Urinary bladder (tissue), 4 donors: ENCODE measurements around the gene MED27. TPM values are rescaled to one million over a fixed set of nuclear protein-coding genes. Genes with fewer than 3 reads are reported as not detected.

Experiments used
- DNase-seq: peaks from one replicate; pipeline ENCODE4 v3.0.0-alpha.2; 2015; ENCODE audit errors: extremely low spot score
- H3K27ac ChIP-seq: one replicate; pipeline ENCODE4 v1.5.1; 2013; ENCODE audit warnings: low read depth, mild to moderate bottlenecking, moderate library complexity
- H3K36me3 ChIP-seq: one replicate; pipeline ENCODE4 v1.6.1; 2013; ENCODE audit warnings: mild to moderate bottlenecking, moderate library complexity; ENCODE audit not compliant: insufficient read depth
- H3K4me1 ChIP-seq: one replicate; pipeline ENCODE4 v1.6.1; 2013; ENCODE audit warnings: mild to moderate bottlenecking, moderate library complexity; ENCODE audit not compliant: insufficient read depth
- H3K4me3 ChIP-seq: one replicate; pipeline ENCODE4 v1.5.1; 2013; ENCODE audit warnings: low read depth, low read length
- WGBS: extraction: QIAGEN DNeasy Blood & Tissue Kit; methylation state at CpG from one replicate; pipeline ENCODE4 v1.1.7; 2013; 5-methylcytosine and 5-hydroxymethylcytosine counted together
- polyA plus RNA-seq: library from polyadenylated mRNA; stranded (reverse); fragments of 200-250 nt; gene quantifications from one replicate; pipeline ENCODE4 v1.2.3, GENCODE V29; 2013
- total RNA-seq: library from RNA; depleted of rRNA; stranded (reverse); fragments of >200 nt; gene quantifications from one replicate; pipeline ENCODE4 v1.2.3, GENCODE V29; 2014
- donor health status: healthy with polysubstance abuse.
- donor health status: healthy.

The MED27 gene
- total and polyA plus RNA-seq, 2 donors = 7.7 to 26.6 TPM

DNA sequence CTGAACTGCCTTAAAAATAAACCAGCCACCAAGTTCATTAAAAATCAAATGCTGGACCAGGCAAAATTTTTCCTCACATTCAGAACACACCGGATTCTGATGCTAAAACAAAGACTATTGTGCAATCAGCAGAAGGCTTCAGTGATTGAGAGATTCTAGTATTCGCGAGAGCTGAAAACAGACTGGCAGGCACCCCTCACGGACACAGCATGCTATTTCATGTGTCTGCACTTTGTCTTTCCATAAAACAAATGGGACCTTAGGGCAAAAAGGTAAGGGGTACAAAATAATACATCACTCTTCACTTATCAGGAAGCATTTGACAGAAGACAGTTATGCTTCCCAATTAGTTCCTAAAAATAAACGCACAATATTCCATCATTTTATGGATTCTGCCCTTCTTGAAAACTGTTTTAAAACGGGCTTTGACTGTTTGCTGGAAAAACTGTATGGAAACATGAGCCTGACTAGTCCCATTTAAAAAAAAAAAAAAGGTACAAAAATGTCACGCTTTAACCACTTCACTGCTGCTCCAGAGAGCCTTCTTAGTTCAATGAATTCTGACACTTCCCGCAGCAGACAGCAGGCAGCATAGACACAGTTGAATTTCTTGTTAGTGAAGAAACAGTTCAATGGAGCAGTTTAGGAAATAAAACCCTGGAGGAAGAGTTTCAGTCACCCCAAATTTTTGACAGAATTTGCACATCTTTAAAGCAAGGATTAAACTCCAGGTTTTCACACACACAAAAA lies 99.2 kb downstream of the MED27 start:
- Histone ChIP-seq H3K36me3 (no peaks in the 10 kb centered on the region), H3K4me3 (no peak overlapping the region), H3K27ac (no peak overlapping the region), H3K4me1 (no peaks in the 10 kb centered on the region)
- DNase-seq = no peak
- 57% methylated on average over 8 of the region's 8 CpGs for WGBS

DNA sequence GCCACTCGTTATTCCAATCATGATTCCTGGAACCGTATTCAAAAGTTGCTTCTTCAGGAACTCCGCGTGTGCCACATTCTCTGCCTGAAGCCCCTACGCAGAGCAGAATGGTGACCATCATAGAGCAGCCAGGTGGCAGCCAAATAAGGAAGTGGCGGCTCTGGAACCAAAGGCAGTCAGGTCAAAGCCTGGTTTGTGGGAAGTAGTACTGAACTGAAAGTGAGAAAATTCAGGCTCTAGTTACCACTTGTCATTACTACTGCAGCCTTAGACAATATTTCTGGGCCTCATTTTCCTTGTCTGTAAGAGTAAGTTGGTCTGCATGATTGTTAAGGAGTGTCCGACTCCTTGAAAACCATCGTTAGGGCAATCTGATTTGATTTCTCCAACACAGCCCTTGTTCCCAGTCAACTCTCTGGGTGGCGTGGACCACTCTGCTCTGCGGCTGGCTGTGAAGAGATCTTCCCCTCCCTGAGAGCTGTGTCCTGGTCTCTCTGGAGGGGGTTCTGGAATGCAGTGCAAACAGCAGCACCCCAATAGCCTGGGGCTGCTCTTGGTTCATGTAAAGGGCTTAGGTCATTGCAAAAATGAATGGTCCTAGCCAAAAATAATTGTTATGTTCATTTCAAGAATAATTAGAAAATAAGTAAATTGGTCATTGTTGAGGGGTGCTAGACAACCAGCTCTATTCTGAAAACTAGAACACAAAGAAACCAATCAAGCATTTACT lies 102.4 kb downstream of the MED27 start:
- Histone ChIP-seq H3K36me3 (no peaks in the 10 kb centered on the region), H3K4me1 (no peaks in the 10 kb centered on the region), H3K27ac (no peak overlapping the region), H3K4me3 (no peak overlapping the region)
- DNase-seq = no peak
- 85% methylated on average over 10 of the region's 10 CpGs for WGBS

DNA sequence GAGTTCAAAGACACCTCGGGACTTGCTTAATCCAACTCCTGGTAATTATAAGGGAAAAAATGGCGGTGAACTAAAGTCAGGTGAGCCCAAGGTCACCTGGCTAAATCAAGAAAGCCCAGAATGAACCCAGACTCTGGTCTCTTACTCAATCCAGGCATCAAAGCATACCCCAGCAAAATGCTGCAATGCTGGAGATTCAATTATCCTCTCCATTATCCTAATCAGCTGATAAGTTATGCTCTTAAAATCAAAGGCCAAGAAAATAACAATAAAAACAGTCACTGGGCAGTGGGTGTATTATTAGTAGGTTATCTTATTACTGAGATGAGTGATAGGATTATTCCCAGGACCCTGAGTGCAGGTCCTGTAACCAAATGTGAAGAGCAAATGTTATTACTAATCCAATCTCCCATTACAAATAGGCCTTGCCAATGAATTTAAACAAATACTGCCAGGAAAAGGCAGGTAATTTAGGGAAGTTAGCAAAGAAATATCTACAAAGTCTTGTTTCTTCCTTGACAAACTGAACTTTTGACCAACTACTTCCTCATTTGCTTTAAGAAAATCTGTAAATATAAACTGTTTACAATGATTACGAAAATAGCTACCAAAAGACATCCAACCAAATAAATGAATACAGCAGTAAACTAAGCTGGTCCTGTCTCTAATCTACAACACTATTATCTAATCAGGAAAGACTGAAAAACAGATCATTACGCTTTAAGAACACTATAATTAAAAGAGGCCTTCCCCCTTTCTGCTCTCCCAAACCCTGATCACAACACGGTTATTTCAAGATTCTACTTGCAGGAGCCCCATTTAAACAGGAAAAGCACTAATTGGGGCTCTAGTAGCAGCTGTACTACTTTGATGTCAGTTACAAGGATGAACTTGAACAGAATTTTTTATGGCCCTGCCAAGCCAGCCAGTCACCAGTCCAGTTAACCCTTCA lies 103.2 kb downstream of the MED27 start:
- Histone ChIP-seq H3K36me3 (no peaks in the 10 kb centered on the region), H3K4me1 (no peaks in the 10 kb centered on the region), H3K27ac (no peak overlapping the region), H3K4me3 (no peak overlapping the region)
- no peak for DNase-seq
- 75% methylated on average over 5 of the region's 5 CpGs for WGBS

DNA sequence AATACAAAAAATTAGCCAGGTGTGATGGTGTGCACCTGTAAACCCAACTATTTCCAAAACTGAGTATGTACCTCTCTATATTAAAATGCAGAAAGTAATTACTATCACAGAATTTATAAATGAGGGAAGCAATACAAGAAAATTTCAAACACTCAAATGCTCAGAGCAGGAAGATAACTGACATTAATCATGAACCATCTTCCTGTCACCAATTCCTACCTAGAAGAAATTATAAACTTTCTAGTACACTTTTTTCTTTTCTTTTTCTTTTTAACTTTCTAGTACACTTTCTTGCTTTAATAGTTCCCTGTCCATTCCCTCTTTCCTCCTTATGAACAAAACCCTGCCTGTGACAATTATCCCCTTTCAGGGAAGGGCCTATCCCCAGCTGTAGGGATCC lies 106.8 kb downstream of the MED27 start:
- DNase-seq = no peak
- H3K27ac ChIP-seq = no peak overlapping the region
- H3K36me3 ChIP-seq = no peaks in the 10 kb centered on the region
- no peaks in the 10 kb centered on the region for H3K4me1 ChIP-seq
- H3K4me3 ChIP-seq = no peak overlapping the region

DNA sequence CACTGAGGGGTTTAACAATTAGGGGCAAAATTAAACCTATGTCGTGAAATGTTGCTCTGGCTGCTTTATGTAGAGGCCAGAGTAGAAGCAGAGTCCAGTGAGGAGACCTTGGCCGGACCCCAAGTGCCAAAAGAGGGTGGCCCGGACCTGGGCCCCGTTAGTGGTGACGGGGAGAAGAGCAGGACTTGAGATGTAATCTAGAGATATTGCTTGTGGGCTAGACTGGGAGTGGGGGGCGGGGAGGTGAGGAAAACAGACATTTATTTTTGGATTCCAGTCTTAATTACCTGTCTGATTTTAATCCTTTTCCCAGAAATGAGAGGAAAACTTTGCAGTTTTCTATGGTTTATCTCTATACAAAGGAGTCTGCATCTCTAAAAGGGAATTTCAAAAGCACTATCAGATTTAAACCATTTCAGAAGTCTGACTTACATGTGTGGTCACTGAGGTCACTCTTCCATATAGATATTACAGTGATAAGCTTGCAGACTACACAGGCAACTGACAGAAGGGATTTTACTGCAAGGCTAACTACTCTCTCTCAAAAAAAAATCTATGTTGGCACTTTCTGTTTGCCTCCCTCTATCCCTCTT lies 108.1 kb downstream of the MED27 start:
- H3K4me1 ChIP-seq = no peaks in the 10 kb centered on the region
- no peak for DNase-seq
- no peaks in the 10 kb centered on the region for H3K36me3 ChIP-seq
- no peak overlapping the region for H3K27ac ChIP-seq
- no peak overlapping the region for H3K4me3 ChIP-seq
- WGBS = 91% methylated on average over 6 of the region's 6 CpGs

DNA sequence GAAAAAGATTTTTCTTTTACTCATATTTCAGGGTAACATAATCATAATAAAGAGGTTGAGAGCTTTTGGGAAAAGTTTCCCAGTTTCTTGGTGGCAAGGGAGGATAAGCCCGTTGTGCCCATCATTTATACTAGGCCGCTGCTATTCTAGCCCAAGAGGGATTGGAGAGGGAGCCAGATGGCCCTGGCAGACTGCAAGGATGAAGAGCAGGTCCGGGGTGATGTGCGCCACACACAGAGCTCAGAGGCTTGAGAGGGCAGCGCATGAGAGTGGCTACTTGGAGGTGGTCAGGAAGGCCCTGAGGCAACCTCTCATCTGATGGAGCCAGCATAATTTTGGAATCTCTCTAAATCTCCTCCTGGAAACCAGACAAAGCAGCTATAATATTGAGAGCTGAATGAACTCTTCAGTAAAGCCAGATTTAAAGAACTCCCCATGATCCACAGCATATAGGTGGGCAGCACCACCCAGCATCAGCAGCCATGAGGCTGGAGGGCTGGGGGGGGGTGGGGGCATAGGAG lies 110.1 kb downstream of the MED27 start:
- DNase-seq = no peak
- H3K27ac ChIP-seq = no peak overlapping the region
- H3K36me3 ChIP-seq = no peaks in the 10 kb centered on the region
- no peak overlapping the region for H3K4me3 ChIP-seq
- WGBS = 92% methylated on average over 5 of the region's 5 CpGs
- H3K4me1 ChIP-seq = no peaks in the 10 kb centered on the region

DNA sequence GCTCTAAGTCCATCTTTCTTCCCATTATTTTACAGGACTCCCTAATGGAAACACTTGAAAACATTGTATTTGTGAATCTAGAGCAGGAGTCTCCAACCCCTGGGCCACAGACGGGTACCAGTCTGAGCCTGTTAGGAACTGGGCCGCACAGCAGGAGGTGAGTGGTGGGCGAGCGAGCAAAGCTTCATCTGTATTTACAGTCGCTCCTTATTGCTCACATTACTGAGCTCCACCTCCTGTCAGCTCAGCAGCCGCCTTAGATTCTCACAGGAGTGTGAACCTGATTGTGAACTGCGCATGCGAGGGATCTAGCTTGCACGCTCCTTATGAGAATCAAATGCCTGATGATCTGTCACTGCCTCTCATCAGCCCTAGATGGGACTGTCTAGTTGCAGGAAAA lies 111.0 kb downstream of the MED27 start:
- no peaks in the 10 kb centered on the region for H3K36me3 ChIP-seq
- H3K4me1 ChIP-seq = no peaks in the 10 kb centered on the region
- no peak for DNase-seq
- WGBS = 95% methylated on average over 9 of the region's 9 CpGs
- H3K4me3 ChIP-seq = no peak overlapping the region
- H3K27ac ChIP-seq = no peak overlapping the region

DNA sequence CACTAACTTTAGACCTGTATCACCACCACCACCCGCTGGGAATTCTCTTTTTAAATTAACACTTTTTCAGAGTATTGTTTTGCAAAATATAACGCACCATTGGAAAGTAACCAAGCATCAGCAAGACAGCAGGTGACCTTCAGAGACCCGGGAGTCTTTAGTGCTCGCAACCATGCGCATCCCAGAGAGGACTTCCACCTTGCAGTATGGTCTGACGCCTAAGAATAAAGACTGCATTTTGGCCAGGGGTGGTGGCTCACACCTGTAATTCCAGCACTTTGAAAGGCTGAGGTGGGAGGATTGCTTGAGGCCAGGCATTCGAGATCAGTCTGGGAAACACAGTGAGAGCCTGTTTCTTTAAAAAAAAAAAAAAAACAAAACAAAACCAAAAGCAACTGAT lies 113.8 kb downstream of the MED27 start:
- no peak overlapping the region for H3K4me3 ChIP-seq
- no peak overlapping the region for H3K27ac ChIP-seq
- WGBS = 87% methylated on average over 7 of the region's 7 CpGs
- no peaks in the 10 kb centered on the region for H3K4me1 ChIP-seq
- no peak for DNase-seq
- peaks cover 2% of the 10 kb centered on the region for H3K36me3 ChIP-seq

DNA sequence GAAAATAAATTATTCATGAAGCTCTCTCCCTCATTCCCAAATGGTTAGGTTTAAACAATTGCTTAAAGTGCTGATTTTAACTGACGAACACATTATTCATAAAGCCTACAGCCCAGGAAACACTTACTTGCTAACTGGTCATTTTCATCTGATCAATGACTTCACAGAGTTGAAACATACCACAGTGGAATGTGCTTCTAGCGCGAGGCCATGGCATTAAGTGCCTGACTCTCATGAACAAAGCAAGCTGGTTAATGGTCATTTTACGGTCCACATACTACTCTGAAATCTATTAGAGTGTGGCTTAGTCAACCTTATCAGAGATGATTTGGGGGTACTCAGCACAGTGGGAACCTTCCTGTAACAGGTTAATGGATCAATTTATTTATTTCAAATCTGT lies 114.6 kb downstream of the MED27 start:
- H3K27ac ChIP-seq = no peak overlapping the region
- no peak overlapping the region for H3K4me3 ChIP-seq
- peaks cover 2% of the 10 kb centered on the region for H3K36me3 ChIP-seq
- WGBS = 85% methylated on average over 4 of the region's 4 CpGs
- H3K4me1 ChIP-seq = no peaks in the 10 kb centered on the region
- no peak for DNase-seq

DNA sequence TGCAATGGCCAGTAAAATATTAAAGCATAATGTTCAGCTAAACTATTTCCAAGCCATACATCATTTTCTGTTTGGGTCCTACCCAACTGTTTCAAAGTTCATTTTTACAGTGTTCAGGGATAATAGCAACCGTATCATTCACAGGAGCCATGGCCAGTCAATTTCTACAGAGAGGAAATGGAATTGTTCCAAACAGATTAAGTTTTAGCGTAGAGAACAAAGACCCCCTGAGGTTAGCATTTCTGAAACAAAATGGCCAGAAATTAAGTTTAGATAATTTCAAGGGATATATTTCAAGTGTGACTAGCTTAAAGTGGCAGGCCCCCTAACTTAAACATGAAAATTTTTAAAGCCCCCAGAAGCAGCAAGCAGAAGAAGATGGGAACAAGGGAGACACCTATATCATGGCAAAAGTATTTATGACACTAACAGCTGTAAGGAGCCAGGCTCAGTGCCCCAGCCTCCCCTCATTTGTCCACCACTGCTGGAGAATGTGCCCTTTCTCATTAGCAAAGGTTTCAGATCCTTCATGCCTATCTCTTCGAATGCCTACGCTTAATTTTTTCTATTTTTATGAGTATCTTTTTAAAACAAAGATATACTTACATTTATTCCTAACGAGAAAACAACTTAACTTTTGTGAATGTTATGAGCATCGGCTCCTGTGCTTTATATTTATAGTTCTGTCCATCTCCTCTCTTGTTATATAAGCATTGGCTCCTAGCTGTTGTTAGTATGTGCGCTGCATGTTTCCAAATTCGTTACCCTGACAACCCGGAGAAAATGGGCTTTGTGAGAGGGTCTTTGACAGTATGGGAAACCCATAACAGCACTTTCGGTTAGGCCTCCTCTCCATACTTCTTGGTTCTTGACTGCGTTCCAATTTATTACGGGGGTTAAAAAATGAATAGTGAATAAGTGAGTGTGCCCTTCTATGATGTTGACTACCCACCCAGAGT lies 116.3 kb downstream of the MED27 start:
- no peak for DNase-seq
- 87% methylated on average over 12 of the region's 12 CpGs for WGBS
- Histone ChIP-seq H3K36me3 (peaks cover 2% of the 10 kb centered on the region), H3K27ac (no peak overlapping the region), H3K4me1 (no peaks in the 10 kb centered on the region), H3K4me3 (no peak overlapping the region)

DNA sequence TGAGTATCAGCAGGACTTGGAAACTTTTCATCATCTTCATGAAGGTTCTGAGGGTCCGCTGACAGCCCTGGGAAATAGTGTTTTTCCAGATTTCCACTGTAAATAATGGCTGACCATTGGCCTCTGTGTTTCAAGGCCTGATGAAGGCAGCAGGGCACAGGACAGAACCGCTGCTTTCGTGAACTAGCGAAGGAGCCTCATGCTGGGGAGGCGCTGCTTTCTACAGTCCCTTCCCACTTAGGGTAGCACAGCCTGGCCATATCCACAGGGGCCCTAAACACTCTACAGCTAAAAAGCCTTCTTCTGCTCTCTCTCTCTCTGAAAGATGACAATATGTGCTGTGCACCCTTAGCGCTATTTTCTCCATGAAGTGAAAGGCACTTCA lies 118.2 kb downstream of the MED27 start:
- H3K4me3 ChIP-seq = no peak overlapping the region
- WGBS = 89% methylated on average over 6 of the region's 6 CpGs
- DNase-seq = no peak
- H3K27ac ChIP-seq = no peak overlapping the region
- peaks cover 2% of the 10 kb centered on the region for H3K36me3 ChIP-seq
- no peaks in the 10 kb centered on the region for H3K4me1 ChIP-seq

DNA sequence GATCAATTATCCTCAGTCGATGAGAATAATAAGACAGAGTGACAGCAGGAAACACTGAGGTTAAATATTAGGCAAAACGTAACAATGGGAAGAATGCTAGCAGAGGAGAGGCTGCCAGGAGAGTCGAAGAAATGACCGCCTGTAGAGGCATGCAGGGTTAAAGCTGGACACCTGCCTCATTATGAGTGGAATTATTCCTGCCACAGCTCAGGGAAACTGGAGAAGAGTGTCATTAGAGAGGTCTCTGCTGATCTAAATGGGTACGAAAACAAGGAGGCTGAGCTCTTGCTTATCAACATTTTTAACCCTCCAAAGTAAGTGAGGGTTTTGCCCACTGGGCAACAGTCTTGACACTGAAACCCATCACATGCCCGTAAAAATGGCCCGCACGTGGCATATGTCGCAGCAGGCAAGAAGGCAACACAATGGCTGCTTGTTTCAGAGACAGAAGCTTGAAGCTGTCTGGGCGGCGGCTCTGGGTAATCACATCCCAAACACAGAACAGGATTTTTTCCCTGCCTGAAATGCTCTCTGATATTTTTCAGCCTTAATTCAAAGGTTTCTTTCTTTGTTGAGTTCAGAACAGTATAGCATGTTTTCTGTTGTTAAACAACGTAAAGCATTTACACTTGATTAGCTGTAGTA lies 118.7 kb downstream of the MED27 start:
- WGBS = 85% methylated on average over 12 of the region's 12 CpGs
- peaks cover 2% of the 10 kb centered on the region for H3K36me3 ChIP-seq
- DNase-seq = no peak
- H3K4me3 ChIP-seq = no peak overlapping the region
- no peak overlapping the region for H3K27ac ChIP-seq
- no peaks in the 10 kb centered on the region for H3K4me1 ChIP-seq
